Measurements from ENCODE around the gene SLC4A4.

GRCh38 chr4:71538528-71538927 is 199.7 kb downstream of the SLC4A4 start:
- TF ChIP-seq CTCF (IDR thresholded peaks at IDR 0.05; ENCODE audit: borderline replicate concordance, extremely low read depth, low read length, poor library complexity, severe bottlenecking) (no peak), EZH2 (IDR thresholded peaks at IDR 0.05; ENCODE audit: borderline replicate concordance, low read depth, low read length, severe bottlenecking) (no peak)
